NCI-H2196 treated with DMSO at 0.1 percent for 48 hours (cell line): ENCODE measurements around the gene LGALS3BP.
"Not testable (repeated sequence)": the region's sequence is repeated elsewhere in the genome, so short reads cannot be mapped to it uniquely, and the experiment has no call there.

Experiments
- DNase-seq: peaks from one replicate; lab custom pipeline; 2025; ENCODE audit not compliant: unreplicated experiment; lab: John Stamatoyannopoulos, UW

LGALS3BP gene

DNA sequence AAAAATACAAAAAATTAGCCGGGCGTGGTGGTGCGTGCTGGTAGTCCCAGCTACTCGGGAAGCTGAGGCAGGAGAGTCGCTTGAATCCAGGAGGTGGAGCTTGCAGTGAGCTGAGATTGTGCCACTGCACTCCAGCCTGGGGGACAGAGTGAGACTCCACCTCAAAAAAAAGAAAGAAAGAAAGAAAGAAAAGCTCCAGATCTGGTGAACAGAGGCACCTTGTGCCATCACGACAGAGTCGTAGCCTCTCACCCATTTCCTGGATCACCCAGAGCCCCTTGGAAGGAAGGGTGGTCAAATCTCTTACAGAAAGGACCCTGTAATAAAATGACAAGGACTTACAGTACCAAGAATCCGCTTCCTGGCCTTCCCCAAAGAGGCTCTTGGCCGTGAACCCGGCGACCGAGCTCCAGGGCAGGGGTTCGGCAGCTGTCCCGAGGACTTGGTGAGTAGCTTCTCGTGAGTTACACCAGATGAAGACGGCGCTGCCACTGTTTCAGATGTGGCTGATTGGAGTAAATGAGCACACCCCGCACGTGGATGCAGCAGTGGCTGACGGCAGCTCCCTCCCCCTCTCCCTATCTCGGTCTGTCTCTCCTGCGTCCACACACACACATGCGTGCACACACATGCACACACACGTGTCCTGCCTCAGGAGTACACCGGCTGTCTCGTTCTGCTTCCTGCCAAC lies 13.5 kb downstream of the LGALS3BP start:
- DNase-seq: no peak

DNA sequence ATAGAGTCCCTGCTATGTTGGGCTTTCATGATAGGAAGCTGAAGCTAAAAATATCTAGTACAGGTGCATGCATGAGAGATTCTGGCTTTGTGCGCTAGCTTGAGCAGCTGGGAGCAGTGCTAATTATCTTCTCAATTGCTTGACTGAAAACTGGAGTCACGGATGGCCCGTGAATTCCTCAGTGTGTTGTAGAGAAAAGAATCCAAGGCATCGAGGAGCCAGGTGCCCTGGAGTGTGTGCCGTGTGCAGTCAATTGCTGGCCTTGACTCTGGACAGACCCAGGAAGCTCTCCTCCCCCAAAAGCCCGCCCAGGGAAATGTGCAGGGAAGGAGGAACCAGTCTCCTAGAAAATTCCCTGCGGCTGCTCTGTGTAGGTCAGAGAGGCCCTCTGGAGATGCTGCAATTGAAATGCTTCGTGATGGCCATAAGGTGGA lies 14.2 kb downstream of the LGALS3BP start:
- DNase-seq: peak; percentile 58

DNA sequence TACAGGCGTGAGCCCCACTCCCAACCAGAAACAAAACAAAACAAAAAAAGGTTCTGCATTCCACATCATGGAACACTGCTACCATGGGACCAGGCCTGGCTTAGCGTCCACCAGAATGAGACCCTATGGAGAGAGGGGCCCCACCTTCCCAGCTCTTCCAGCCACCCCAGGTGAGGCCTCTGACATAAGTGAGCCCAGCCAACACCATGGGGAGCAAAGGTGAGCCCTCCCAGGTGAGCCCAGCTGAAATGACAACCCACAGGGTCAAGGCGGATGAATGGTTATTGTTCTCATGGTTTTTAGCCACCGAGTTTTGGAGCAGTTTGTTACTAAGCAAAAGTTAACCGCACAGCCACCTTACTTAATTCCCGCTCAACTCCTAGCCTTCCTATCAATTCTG lies 16.3 kb downstream of the LGALS3BP start:
- DNase-seq: no peak

DNA sequence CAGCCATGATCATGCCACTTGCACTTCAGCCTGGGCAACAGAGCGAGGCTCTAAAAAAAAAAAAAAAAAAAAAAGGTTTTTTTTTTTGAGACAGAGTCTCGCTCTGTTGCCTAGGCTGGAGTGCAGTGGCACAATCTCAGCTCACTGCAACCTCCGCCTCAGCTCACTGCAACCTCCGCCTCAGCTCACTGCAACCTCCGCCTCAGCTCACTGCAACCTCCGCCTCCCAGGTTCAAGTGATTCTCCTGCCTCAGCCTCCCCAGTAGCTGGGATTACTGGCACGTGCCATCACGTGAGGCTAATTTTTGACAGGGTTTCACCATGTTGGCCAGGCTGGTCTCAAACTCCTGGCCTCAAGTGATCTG lies 16.8 kb downstream of the LGALS3BP start:
- DNase-seq: not testable (repeated sequence)

DNA sequence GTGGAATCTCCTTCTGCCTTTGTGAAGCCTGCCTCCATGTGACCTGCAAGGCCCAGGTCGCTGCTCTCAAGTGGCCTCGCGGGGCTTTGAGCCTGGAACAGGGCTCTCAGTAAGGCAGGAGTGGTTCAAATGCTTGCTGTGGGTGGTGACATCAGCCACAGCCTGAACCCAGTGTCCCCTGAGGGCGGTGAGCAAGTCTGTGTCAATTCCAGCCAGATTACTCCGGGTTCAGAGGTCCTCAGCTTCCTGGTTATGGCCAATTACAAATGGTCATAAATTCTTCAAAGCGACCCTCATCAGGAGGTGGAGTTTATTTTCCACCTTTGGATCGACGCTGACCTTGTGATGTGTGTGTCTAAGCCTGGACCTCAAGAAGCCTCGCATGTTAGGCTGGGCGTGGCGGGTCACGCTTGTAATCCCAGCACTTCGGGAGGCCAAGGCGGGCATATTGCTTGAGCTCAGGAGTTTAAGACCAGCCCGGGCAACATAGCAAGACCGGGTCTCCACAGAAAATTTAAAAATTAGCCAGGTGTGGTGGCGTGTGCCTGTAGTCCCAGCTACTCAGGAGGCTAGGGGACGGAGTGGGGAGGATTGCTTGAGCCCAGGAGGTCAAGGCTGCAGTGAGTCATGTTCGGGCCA lies 17.3 kb downstream of the LGALS3BP start:
- no peak for DNase-seq

DNA sequence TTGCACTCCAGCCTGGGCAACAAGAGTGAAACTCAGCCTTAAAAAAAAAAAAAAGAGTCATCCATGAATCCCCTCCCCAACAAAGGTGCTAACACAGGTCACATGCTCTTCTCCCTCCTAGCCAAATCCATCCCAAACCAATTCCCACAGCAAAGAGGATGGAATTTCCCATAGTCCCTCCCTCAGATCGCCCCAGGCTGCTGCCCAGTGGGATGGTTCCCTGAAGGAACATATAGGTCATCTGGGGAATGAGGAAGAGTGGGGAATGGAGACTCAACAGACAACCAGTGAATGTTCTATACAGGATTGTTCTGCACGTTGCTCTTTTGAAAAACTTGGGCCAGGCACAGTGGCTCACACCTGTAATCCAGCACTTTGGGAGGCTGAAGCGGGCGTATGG lies 18.2 kb downstream of the LGALS3BP start:
- no peak for DNase-seq

DNA sequence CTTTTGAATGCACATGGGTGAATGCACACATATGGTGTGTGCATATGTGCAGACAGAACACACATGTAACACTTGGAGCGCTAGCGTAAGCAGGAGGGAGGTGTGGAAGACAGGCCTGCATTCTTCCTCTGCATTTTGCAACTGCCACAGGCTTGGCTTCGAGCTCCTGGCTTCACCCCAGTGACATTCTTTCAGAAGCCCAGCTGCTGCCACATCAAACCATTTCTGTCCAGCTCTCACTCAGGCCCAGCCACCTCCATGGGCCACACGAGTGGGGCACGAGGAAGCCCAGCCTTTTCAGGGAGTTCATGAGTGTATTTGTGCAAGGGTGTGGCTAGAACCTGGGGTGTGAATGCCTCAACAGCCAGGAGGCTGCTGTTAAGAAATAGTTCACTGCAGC lies 18.8 kb downstream of the LGALS3BP start:
- DNase-seq: no peak

DNA sequence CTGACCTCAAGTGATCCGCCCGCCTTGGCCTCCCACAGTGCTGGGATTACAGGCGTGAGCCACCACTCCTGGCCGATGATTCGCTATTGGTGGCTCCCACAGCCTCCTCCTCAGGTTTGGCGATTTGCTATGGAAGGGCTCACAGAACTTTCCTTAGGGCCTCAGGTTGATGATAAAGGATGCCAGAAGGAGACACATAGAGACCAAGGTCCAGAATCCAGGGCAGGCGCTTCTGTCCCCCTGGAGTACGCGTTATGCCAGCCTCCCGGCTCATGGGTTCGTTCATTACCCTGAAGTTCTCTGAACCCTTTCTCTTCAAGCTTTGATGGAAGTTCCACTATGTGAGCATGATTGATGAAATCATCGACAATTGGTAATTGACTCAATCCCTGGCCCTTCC lies 19.9 kb downstream of the LGALS3BP start:
- DNase-seq: no peak

DNA sequence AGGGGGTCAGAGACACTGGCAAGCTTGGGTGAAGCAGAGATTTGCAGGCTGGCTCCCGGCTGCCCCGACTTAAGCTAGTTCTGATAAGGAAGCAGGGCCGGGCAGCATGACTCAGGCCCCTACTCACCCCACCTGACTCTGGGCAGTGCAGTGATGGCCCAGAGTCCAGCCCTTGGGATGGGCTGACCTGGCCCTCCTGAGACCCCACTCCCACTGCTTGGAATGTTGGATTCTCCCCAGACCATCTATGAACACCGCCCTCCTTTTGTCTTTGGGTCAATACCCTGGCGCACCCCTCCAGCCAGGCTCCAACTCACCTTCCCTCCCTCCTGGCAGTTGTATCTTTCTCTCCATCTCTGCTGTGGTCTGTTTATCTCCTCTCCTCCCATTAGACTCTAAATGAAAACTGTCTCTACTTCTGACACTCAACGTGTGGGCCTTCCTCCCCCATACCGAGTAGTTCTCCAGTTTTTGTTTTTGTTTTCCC lies 21.0 kb downstream of the LGALS3BP start:
- DNase-seq: no peak

DNA sequence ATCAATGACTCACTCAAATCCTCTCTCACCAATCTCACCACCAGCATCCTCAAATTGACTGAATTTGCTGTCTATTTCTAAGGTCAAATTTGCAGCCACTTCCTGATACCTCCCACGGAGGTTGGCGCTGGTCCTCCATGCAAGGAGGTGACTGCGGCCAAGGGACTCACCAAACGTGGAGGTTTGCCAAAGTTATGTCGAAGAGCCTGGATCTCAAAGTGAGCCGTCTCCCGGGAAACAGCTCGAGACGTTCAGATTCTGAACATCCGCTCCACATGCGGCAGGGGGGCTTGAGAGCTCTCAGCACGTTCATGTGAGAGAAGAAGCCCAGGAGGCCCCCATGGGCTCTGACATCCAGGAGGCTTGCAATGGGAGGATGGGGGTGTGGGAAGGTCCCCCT lies 22.6 kb downstream of the LGALS3BP start:
- no peak for DNase-seq

DNA sequence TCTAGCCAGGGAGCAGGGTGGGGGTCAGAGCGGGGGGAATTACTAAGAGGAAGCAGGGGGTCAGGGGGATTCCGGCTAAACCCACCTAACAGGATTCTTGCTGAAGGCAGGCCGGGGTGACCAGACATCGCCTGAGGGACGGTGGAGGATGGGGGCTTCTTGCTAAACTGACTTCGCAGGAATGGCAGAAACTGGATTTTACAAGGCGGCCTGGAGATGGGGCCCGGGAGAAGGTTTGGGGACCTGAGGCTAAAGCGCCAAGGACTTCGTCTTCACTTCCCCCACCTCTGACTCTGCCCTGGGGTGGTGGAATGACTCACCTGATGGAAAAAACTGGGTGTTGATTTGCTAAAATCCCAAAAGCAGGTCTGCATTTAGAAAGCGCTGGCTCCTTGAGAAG lies 23.5 kb downstream of the LGALS3BP start:
- DNase-seq: no peak

DNA sequence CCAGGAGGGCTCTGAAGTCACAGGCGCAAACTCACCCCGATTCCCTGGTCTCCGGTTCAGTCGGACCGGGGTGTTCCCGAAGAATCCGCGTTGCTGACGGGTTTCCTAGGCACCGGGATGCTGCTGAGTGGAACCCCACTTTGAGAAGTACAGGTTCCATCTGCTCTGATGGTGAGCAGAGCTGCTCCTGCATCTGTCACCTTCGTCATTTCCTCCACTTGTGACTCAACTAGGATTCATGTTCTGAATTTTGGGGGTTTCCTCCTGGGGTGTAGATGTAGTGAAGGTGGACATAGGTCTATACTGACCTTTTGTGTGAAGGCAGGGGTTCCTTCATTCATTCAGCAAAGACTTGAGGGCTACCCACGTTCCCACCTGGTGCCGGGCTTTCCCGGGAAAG lies 25.0 kb downstream of the LGALS3BP start:
- no peak for DNase-seq

DNA sequence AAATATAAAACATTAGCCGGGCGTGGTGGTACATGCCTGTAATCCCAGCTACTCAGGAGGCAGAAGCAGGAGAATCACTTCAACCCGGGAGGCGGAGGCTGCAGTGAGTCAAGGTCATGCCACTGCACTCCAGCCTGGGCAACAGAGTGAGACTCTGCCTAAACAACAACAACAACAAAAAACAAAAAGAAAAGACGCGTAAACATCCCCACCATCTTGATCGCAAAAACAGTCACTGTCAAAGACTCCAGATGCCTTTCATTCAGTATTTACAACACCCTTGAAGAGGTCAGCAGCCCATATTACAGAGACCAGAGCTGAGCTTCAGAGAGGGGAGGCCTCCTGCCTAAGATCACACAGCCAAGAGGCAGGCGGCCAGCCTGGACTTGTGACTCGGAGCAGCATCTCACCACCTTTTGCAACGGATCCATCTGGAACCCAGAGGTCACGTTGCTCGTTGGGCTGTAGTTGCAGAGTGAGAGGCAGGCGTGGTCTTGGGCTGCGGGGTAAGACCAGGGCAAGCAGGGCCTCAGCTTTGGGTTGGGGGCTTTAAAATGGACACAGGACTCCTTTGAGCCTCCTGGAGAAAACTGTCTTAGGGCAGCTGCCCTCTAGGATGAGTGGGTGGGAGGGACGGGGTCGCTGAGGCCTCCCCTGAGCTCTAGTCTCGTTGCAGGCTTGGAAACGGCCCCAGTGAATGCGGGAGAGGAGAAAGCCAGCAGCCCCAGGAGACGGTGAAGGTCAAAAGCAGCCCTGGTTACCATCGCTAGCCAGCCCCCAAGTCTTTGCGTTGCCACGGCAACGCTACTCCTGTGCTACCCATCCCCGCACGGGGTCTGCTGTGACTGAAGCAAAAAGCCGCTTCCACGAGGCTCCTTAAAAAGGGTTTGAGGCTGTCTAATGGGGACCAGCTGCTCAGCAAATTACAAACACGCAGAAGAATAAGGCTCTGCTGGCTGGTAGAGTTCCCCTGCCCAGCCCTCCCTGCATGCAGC lies 26.1 kb downstream of the LGALS3BP start:
- DNase-seq: no peak

DNA sequence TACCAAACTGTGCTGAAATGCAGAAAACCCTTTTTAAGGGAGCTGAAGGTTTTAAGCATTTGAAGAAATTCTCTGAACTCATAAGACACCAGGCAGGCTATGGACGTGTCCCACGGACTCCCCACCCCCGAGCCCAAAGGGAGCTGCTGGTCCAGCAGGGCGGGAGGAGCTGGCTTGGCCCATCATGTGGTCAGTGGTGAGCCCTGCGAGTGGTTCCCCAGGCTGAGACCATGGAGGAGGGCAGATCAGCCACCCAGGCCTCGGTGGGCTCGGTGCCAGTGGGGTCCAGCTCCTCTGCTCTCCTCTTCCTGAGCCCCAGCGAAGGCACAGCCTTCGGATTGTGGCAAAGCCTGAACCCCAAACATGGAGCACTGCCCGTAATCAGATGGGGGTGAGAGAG lies 27.0 kb downstream of the LGALS3BP start:
- DNase-seq: no peak

DNA sequence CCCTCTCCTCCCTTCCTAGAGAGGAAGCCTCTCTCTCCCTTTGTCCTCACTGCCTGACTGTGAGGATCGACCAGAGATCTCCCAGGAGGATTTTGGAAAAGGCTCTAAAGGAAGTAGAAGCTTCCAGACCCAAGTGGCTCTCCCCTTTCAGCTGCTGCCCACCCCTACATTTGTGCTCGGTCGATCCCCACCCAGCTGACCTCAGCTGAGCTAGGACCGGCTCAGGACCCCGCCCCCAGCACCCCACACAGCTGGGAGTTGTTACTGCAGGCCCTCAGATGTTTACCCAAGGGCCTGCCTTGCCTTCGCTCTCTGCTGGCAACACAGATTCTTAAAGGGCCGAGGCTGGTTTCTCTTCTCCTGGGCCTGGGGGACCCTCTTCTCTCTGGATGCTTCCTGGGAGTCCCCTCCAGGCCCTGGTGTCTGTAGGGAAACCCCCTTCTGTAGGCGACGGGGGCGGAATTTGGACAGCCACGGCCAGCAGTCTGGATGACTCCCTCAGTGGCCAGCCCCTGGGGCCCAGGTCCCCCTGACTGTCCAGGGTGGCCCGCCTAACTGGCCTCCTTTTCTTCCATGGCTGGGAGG lies 27.7 kb downstream of the LGALS3BP start:
- no peak for DNase-seq

DNA sequence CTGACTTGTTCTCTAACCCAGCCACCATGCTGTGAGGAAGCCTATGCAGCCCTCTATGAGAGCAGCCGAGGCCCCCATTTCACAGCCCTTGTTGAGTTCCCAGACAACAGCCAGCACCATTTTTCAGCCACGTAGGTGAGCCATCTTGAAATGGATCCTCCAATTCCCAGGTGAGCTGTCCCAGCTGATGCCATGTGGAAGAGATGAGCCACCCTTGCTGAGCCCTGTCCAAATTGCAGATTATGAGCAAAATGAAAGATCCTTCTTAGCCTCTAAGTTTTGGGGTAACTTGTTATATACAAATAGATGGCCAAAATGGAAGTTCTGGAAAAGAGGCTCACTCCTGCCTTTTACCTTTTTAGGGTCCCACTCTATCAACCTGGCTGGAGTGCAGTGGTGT lies 28.9 kb downstream of the LGALS3BP start:
- DNase-seq: no peak

DNA sequence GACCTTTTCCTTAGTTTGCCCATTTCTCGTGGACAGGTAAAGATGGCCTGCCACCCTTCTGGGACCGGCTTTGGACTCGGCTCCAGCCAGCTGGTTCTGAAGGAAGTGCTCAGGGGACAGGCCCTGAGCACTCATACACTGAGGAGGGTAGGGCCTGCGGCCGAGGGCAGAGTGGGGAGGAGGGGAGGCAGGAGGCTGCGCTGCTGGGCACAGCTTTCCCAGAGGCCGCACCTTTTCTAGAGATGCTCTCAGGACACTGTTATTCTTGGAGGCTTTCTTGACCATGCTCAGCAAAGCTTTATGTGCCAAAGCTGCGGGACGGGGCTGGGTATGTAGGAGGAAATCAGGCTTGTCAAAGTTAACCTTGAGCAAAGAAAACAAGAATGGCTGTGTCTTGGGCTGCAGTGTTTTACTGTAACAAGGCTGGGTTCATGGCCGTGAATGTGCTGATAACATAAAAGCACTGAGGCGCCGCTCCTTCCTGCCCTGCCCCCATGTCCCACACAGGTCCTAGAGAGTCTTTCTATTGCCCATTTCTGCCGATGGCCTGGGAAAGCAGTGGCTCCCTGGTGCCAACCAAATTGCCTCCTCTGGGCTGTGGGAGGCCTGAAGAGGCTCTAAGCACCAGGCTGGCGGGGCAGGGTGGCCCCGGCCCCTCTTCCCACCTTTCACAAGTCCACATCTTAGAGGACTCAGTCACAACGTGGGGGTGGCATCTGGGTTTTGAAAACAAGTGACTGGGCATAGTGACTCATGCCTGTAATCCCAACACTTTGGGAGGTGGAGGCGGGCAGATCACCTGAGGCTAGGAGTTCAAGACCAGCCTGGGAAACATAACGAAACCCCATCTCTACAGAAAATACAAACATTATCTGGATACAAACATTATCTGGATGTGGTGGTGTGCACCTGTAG lies 32.2 kb downstream of the LGALS3BP start:
- DNase-seq: no peak

DNA sequence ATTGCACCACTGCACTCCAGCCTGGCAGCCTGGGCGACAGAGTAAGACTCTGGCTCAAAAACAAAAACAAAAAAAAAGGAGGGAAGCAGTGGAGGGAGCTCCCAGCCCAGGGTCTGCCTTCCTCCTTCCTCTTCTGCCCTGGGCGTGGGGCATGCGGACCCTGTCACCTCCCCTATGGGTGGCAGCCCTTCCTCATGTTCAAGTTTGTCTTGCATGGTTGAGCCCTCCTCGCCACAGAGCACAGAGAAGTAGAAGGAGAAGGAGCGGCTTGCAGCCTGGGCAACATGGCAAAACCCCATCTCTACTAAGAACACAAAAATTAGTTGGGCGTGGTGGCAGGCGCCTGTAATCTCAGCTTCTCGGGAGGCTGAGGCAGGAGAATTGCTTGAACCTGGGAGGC lies 33.1 kb downstream of the LGALS3BP start:
- DNase-seq: no peak

DNA sequence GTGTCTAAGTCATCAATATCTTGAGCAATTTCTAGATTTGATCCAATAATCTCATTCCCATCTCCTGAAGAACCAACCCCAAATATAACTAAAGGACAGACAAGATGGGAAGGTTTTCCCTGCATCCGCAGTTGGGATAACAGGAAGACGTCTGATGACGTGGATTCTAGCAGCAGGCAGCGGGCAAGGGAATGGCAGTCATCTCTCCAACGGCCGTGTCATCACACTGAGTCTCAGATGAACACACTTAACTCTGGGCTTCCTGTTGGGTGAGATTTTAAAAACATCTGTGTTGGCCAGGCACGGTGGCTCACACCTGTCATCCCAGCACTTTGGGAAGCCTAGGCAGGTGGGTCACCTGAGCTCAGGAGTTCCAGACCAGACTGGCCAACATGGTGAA lies 33.6 kb downstream of the LGALS3BP start:
- no peak for DNase-seq

DNA sequence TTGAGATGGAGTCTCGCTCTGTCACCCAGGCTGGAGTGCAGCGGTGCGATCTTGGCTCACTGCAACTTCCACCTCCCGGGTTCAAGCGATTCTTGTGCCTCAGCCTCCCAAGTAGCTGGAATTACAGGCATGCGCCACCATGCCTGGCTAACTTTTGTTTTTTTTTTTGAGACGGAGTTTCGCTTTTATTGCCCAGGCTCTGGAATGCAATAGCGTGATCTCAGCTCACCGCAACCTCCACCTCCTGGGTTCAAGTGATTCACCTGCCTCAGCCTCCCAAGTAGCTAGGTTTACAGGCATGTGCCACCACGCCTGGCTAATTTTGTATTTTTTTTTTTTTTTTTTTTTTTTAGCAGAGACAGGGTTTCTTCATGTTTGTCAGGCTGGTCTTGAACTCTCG lies 34.3 kb downstream of the LGALS3BP start:
- not testable (repeated sequence) for DNase-seq
